Thoracic aorta (tissue), 2 donors: ENCODE data around the gene ZNF836. TPM values are rescaled to one million over a fixed set of nuclear protein-coding genes. Genes with fewer than 3 reads are reported as not detected.

Experiments
- ATAC-seq: fragments of 150-250 bp; one replicate; pipeline ENCODE4 v1.8.0; 2017; ENCODE audit warnings: low read depth; ENCODE audit not compliant: insufficient number of reproducible peaks, low FRiP score
- DNase-seq: peaks from one replicate; pipeline ENCODE4 v3.0.0-alpha.2; 2020; ENCODE audit warnings: low spot score
- H3K27ac ChIP-seq, 2 donors: fragments of 200-600 bp; sonication (generic); 1 replicate in 1 of 2; 2 replicates in 1 of 2; pipeline ENCODE4 v1.5.1; 2016; ENCODE audit warnings: mild to moderate bottlenecking in 2 of 2, moderate library complexity in 2 of 2
- H3K27me3 ChIP-seq: fragments of 200-600 bp; sonication (generic); replicated peaks from 2 replicates; pipeline ENCODE4 v1.6.0; 2016; ENCODE audit warnings: mild to moderate bottlenecking; ENCODE audit not compliant: insufficient read depth
- H3K36me3 ChIP-seq: fragments of 200-600 bp; sonication (generic); one replicate; pipeline ENCODE4 v1.5.1; 2016
- H3K4me1 ChIP-seq, 2 donors: fragments of 200-600 bp; sonication (generic); 1 replicate in 1 of 2; 2 replicates in 1 of 2; pipeline versions ENCODE4 v1.5.1 to v1.6.0; 2016; ENCODE audit warnings: low read depth in 2 of 2, mild to moderate bottlenecking in 1 of 2; ENCODE audit not compliant: control insufficient read depth in 1 of 2
- H3K4me3 ChIP-seq: fragments of 200-600 bp; sonication (generic); 2 replicates; pipeline ENCODE4 v1.5.1; 2016; ENCODE audit warnings: mild to moderate bottlenecking
- H3K9me3 ChIP-seq: fragments of 200-600 bp; sonication (generic); 2 replicates; pipeline ENCODE4 v1.5.1; 2016
- CTCF ChIP-seq: fragments of 200-600 bp; sonication (generic); IDR thresholded peaks from one replicate; pipeline ENCODE4 v1.5.1; 2019; ENCODE audit warnings: antibody characterized with exemption
- total RNA-seq, 2 donors: library from RNA; depleted of rRNA; stranded (reverse); fragments of >200 nt; gene quantifications; one replicate each; pipeline versions ENCODE4 v1.1.0 to v1.2.3, GENCODE V29; 2016

ZNF836 gene
- total RNA-seq, 2 donors from 2014 or later, result 8.4 to 29.3 TPM

- ATAC-seq (peak; percentile 95), DNase-seq (peak; percentile 68)
- Histone ChIP-seq H3K27ac (peak overlapping the region; percentile 70 to 73), H3K27me3 (no peaks in the 10 kb centered on the region), H3K4me3 (peak overlapping the region; percentile 22), H3K4me1 (peaks cover 12 to 59% of the 10 kb centered on the region in 2 donors), H3K9me3 (no peaks in the 10 kb centered on the region), H3K36me3 (peaks cover 43% of the 10 kb centered on the region)
- TF ChIP-seq CTCF, result no peak
Observed at GRCh38 chr19:52200044-52200443, 28.6 kb upstream of the ZNF836 start.

GRCh38 chr19:52198678-52199077 lies 27.3 kb upstream of the ZNF836 start:
- no peak for TF ChIP-seq CTCF
- ATAC-seq (no peak), DNase-seq (no peak)
- Histone ChIP-seq H3K9me3 (no peaks in the 10 kb centered on the region), H3K36me3 (peaks cover 30% of the 10 kb centered on the region), H3K27me3 (no peaks in the 10 kb centered on the region), H3K27ac (peak overlapping the region in 1 of 2 donors; percentile 34), H3K4me3 (no peak overlapping the region), H3K4me1 (peaks cover 12 to 66% of the 10 kb centered on the region in 2 donors)

GRCh38 chr19:52197964-52198363 lies 26.5 kb upstream of the ZNF836 start:
- Histone ChIP-seq H3K9me3 (no peaks in the 10 kb centered on the region), H3K4me1 (peaks cover 12 to 64% of the 10 kb centered on the region in 2 donors), H3K4me3 (no peak overlapping the region), H3K27me3 (no peaks in the 10 kb centered on the region), H3K27ac (peak overlapping the region in 1 of 2 donors; percentile 34), H3K36me3 (peaks cover 24% of the 10 kb centered on the region)
- DNase-seq (no peak), ATAC-seq (no peak)
- TF ChIP-seq CTCF, result no peak

- TF ChIP-seq CTCF, result no peak
- no peaks in the 10 kb centered on the region for H3K27me3 ChIP-seq
- no peak overlapping the region for H3K27ac ChIP-seq
- H3K36me3 ChIP-seq, result peaks cover 13% of the 10 kb centered on the region
- H3K9me3 ChIP-seq, result no peaks in the 10 kb centered on the region
- DNase-seq (no peak), ATAC-seq (no peak)
- H3K4me1 ChIP-seq, result peaks cover 24 to 62% of the 10 kb centered on the region in 2 donors
- H3K4me3 ChIP-seq, result no peak overlapping the region
Observed at GRCh38 chr19:52196256-52196967, 25.0 kb upstream of the ZNF836 start.

GRCh38 chr19:52191951-52192350 lies 20.5 kb upstream of the ZNF836 start:
- Histone ChIP-seq H3K27me3 (no peaks in the 10 kb centered on the region), H3K36me3 (peaks cover 6% of the 10 kb centered on the region), H3K4me1 (peaks cover 20 to 54% of the 10 kb centered on the region in 2 donors), H3K9me3 (no peaks in the 10 kb centered on the region), H3K27ac (peak overlapping the region in 1 of 2 donors; percentile 98), H3K4me3 (peak overlapping the region; percentile 97)
- ATAC-seq, result no peak
- DNase-seq, result no peak
- no peak for TF ChIP-seq CTCF
